ENCODE measurements around the gene HOXB4. TPM values are rescaled to one million over a fixed set of nuclear protein-coding genes. Genes with fewer than 3 reads are reported as not detected.

The HOXB4 gene
- total RNA-seq, 1 experiment from 2014 or later = 9.7 TPM

DNA sequence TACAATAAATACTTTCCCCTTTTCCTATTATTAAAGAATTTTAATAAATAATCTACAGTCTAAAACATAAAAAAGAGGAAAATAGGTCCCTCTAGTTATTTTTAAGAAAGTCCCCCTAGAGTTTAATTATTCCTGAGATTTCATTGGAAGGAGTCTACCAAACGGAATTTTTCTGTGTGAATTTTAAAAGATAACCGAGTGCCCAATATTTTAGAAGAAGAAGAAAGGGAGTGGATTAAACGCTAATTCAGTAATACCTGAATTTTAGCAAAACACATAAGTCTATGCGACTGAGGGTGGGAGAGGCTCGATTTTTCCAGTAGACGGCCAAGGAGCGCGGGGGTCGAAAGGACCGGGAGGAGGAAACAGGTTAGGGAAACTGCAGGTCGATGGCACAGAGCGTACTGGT lies 35.4 kb downstream of the HOXB4 start:
- DNase-seq (ENCODE audit: low spot score) = no peak
- intact Hi-C loops (cut with micrococcal nuclease; ENCODE audit: unreplicated experiment) = loop anchor here (2.0 kb wide), 1 partner anchor 34 kb away; no protein-coding TSS in a partner anchor
- H3K27me3 ChIP-seq (replicated peaks; ENCODE audit: insufficient read depth, low read depth, low read length, poor library complexity) = no peaks in the 10 kb centered on the region
- TSS peak; percentile 61 for BruUV-seq (replicated peaks)
- H3K4me1 ChIP-seq (ENCODE audit: insufficient read depth, low read length, poor library complexity, severe bottlenecking) = peaks cover 32% of the 10 kb centered on the region
- peaks cover 5% of the 10 kb centered on the region for H3K36me3 ChIP-seq (ENCODE audit: insufficient read depth, low read length, poor library complexity, severe bottlenecking)
- no peaks in the 10 kb centered on the region for H3K9me3 ChIP-seq (ENCODE audit: low read depth, low read length, poor library complexity, severe bottlenecking)
- TF ChIP-seq, protein P1, sequence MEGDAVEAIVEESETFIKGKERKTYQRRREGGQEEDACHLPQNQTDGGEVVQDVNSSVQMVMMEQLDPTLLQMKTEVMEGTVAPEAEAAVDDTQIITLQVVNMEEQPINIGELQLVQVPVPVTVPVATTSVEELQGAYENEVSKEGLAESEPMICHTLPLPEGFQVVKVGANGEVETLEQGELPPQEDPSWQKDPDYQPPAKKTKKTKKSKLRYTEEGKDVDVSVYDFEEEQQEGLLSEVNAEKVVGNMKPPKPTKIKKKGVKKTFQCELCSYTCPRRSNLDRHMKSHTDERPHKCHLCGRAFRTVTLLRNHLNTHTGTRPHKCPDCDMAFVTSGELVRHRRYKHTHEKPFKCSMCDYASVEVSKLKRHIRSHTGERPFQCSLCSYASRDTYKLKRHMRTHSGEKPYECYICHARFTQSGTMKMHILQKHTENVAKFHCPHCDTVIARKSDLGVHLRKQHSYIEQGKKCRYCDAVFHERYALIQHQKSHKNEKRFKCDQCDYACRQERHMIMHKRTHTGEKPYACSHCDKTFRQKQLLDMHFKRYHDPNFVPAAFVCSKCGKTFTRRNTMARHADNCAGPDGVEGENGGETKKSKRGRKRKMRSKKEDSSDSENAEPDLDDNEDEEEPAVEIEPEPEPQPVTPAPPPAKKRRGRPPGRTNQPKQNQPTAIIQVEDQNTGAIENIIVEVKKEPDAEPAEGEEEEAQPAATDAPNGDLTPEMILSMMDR (conservative IDR thresholded peaks at IDR 0.05; ENCODE audit: low read depth, low read length) = no peak
- TF ChIP-seq EZH2 (IDR thresholded peaks at IDR 0.05; ENCODE audit: borderline replicate concordance, low read depth, low read length, poor library complexity, severe bottlenecking) = no peak
- H3K27ac ChIP-seq (ENCODE audit: low read depth, low read length, poor library complexity, severe bottlenecking) = peak overlapping the region; percentile 95
- ChIA-PET CTCF (no interaction called here), POLR2A (ENCODE audit: low non-redundant PET) (no interaction called here)
- H3K4me3 ChIP-seq (ENCODE audit: low read depth, low read length, poor library complexity, severe bottlenecking) = peak overlapping the region; percentile 85

DNA sequence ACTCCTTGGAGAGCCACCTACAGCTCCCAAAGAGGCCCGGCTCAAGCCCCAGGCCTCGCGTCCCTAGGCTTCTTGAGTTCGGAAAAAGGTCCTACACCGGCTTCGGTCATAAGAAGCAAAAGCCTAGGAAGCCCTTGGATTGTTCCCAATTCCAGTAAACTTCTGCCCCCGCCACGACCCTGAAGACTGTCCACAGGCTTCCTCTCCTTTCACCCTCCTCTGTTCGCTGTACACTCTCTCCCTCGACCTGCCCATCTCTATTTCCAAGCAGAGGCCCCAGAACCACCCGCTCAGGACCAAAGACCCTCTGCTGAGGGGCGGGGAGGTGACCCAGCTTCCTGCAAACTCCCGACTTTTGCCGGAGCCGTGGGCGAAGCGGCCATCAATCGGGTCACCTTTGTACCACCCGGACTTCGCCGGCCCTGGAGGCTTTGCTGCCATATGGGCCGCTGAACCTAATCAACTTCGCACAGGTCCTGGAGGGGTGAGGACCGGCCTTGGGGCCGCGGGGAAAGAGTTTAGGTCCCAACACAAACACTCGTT lies 36.0 kb downstream of the HOXB4 start:
- intact Hi-C loops (cut with micrococcal nuclease; ENCODE audit: unreplicated experiment) = loop anchor here (2.0 kb wide), 1 partner anchor 35 kb away; no protein-coding TSS in a partner anchor
- POLR2A ChIA-PET (ENCODE audit: low non-redundant PET) = interaction anchor here (0.7 kb wide), 1 partner anchor 167 kb away, joined by 4 read pairs; no protein-coding TSS in a partner anchor
- DNase-seq (ENCODE audit: low spot score) = no peak
- H3K36me3 ChIP-seq (ENCODE audit: insufficient read depth, low read length, poor library complexity, severe bottlenecking) = peaks cover 5% of the 10 kb centered on the region
- no peaks in the 10 kb centered on the region for H3K9me3 ChIP-seq (ENCODE audit: low read depth, low read length, poor library complexity, severe bottlenecking)
- peak overlapping the region; percentile 85 for H3K4me3 ChIP-seq (ENCODE audit: low read depth, low read length, poor library complexity, severe bottlenecking)
- peaks cover 27% of the 10 kb centered on the region for H3K4me1 ChIP-seq (ENCODE audit: insufficient read depth, low read length, poor library complexity, severe bottlenecking)
- H3K27me3 ChIP-seq (replicated peaks; ENCODE audit: insufficient read depth, low read depth, low read length, poor library complexity) = no peaks in the 10 kb centered on the region
- TSS peak; percentile 14 for BruUV-seq (replicated peaks)
- peak overlapping the region; percentile 95 for H3K27ac ChIP-seq (ENCODE audit: low read depth, low read length, poor library complexity, severe bottlenecking)
- TF ChIP-seq, protein P1 (conservative IDR thresholded peaks at IDR 0.05; ENCODE audit: low read depth, low read length) = no peak
- no peak for TF ChIP-seq EZH2 (IDR thresholded peaks at IDR 0.05; ENCODE audit: borderline replicate concordance, low read depth, low read length, poor library complexity, severe bottlenecking)
- CTCF ChIA-PET = interaction anchor here (0.5 kb wide), 1 partner anchor 52 kb away, joined by 3 read pairs; no protein-coding TSS in a partner anchor

GRCh38 chr17:48541577-48542113 lies 36.5 kb downstream of the HOXB4 start:
- Histone ChIP-seq H3K27me3 (replicated peaks; ENCODE audit: insufficient read depth, low read depth, low read length, poor library complexity) (no peaks in the 10 kb centered on the region), H3K36me3 (ENCODE audit: insufficient read depth, low read length, poor library complexity, severe bottlenecking) (peaks cover 5% of the 10 kb centered on the region), H3K27ac (ENCODE audit: low read depth, low read length, poor library complexity, severe bottlenecking) (peak overlapping the region; percentile 95), H3K4me1 (ENCODE audit: insufficient read depth, low read length, poor library complexity, severe bottlenecking) (peaks cover 23% of the 10 kb centered on the region), H3K4me3 (ENCODE audit: low read depth, low read length, poor library complexity, severe bottlenecking) (peak overlapping the region; percentile 85), H3K9me3 (ENCODE audit: low read depth, low read length, poor library complexity, severe bottlenecking) (no peaks in the 10 kb centered on the region)
- TF ChIP-seq EZH2 (IDR thresholded peaks at IDR 0.05; ENCODE audit: borderline replicate concordance, low read depth, low read length, poor library complexity, severe bottlenecking) = no peak
- TF ChIP-seq, protein P1 (conservative IDR thresholded peaks at IDR 0.05; ENCODE audit: low read depth, low read length) = no peak
- intact Hi-C loops (cut with micrococcal nuclease; ENCODE audit: unreplicated experiment) = loop anchor here (2.0 kb wide), 1 partner anchor 35 kb away; no protein-coding TSS in a partner anchor
- no TSS peak for BruUV-seq (replicated peaks)
- DNase-seq (ENCODE audit: low spot score) = peak; percentile 78
- ChIA-PET POLR2A (ENCODE audit: low non-redundant PET) (interaction anchor here (0.6 to 0.7 kb wide), 3 partner anchors 9 to 302 kb away, joined by 4 to 5 read pairs (median 4); no protein-coding TSS in a partner anchor), CTCF (interaction anchor here (0.5 to 0.6 kb wide), 2 partner anchors 53 to 103 kb away, joined by 3 read pairs; no protein-coding TSS in a partner anchor)

Measured in A673 (cell line).